H54 (cell line): ENCODE data around the gene AP2A2.
A peak's percentile ranks its signal among the peaks of the same experiment; 100 is the strongest.

Experiments
- DNase-seq: peaks from one replicate; pipeline ENCODE4 v3.0.0; 2011; ENCODE audit warnings: low spot score, mixed read lengths; ENCODE audit not compliant: insufficient read length
- FAIRE-seq: peaks from 3 replicates; lab custom pipeline; 2011; peaks lifted over from hg19 to GRCh38; lab: Jason Lieb, UNC
- POLR2A ChIP-seq: IDR thresholded peaks from 2 replicates; pipeline ENCODE4 v1.6.1; 2011; ENCODE audit warnings: low read depth, mild to moderate bottlenecking, low read length

Gene AP2A2

DNA sequence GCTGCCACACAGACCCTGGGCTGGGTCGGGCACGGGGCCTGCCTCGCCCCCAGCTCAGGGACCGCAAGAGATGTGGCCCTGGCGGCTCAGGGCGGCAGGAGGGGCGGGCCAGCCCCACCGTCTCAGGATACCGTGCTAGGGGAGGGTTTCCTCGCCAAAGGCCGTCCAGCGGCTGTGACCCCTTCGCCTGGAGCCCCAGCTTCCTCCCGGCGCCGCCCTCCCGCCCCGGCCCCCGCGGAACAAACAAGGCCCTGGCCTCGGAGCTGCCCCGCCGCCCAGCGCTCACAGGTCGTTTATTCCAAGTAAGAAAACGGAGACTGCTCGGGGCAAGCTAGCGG, 543 bp upstream of the AP2A2 start:
- FAIRE-seq, result no peak
- no peak for DNase-seq
- no peak for TF ChIP-seq POLR2A

DNA sequence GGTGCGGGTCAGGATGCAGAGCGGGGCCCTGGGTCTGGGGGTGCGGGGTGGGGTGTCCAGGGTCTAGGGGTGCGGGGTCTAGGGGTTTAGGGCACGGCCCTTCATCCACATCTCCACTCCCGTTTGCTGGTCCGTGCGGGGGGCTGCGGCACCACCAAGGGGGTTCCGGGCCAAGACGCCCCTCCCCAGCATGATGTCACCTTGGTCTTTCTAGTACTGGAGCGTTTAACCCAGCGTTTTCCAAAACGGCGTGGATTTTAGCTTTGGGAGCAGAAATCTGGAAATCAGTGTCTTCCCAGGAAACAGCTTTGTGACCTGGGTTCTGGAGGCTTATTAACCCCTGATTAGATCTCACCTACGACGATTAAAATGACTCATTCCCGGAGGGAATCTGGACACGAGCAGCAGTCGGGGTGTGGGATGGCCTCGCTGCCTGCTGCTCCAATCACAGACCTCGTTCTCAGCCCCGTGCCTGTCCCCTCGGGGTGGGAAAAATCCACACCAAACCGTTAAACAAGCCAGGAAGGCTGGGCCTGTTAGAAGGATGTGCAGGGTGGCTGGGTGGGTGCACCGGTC, 759 bp downstream of the AP2A2 start:
- TF ChIP-seq POLR2A, result no peak
- peak; percentile 64 for FAIRE-seq
- peak; percentile 81 for DNase-seq

DNA sequence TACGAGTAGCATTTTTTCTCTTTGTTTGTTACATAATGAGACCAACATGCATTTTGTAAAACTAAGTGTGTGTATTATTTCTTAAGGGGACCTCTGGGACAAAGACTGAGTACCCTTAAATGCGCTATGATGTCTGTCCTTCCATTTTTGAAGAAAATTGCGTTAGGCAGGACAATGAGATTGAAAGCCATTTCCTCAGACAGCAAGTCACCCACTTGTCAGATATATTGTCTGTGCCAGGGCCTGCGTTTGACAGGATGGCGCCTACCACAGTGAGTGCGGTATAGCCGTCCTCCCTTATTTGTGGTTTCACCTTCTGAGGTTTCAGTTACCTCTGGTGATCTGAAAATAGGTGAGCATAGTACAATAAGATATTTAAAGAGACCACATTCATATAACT, 2.2 kb downstream of the AP2A2 start:
- FAIRE-seq (no peak), DNase-seq (no peak)
- TF ChIP-seq POLR2A, result no peak

DNA sequence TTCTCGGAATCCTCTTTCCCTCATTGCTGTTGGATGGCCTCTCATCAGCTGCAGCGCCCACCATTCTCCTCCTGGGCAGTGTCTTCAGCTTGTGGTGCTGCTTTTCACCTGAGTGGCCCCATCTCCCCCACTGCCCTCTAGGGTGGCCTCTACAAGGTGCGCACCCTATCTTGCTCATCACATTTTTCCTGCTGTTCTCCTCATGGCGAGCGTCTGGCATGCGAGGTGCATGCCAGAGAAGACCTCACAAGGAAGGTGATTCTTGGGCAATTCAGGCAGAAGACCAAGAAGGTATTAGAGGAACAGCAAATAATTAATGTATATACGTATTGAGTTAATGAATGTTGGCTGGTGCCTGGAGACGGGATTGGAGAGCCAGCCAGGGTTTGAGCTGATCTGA, 3.1 kb downstream of the AP2A2 start:
- DNase-seq (no peak), FAIRE-seq (no peak)
- no peak for TF ChIP-seq POLR2A

DNA sequence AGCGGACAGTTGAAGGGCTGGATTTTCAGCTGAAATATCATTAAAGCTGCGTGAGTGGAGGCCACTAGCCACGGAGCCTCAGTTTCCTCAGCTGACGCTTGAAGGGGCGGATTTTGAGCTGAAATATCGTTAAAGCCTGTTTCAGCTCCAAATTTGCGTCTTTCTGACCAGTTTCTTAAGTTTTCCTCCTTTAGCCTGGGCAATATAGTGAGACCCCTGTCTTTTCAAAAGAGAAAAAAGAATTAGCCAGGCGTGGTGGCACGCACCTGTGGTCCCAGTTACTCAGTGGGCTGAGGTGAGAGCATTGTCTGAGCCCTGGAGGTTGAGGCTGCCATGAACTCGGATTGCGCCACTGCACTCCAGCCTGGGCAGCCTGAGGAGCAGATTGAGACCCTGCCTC, 3.7 kb downstream of the AP2A2 start:
- DNase-seq (no peak), FAIRE-seq (no peak)
- no peak for TF ChIP-seq POLR2A

DNA sequence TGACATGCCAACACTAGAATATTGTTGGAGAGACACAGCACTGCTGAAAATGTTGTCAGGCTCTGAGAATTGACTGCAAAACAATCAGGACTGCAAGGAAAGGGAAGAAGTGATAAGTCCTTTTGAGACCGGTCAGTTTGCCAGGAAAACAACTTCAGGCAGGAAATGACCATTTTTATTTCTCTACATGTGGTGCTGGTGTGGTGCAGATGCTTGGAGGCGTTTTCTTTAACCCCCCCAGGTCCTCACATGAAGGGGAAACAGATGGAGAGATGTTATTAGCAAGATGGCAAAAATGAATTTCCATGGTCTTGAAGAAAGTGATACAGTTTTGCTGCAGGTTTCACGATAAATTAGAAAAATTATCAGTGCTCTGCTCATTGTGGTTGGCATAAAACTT, 5.7 kb downstream of the AP2A2 start:
- no peak for TF ChIP-seq POLR2A
- DNase-seq, result no peak
- FAIRE-seq, result no peak

DNA sequence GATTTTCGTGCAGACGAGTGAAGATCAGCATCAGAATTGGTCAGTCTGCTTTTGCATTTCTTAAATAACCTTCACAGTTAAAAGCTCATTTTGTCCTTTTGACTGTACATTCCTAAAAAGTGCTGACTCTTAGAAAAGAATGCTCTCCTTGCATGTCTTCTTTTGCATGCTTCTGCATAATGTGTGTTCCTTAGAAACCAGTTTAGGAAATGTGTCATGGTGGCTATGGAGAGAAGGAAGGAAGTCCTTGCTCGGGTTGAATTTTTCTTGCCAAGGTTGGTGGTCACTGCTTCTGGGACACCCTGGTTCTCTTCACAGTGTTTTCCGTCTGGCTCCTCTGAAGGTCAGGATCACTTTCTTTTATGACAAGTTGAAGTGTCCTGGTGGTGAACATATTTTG, 6.8 kb downstream of the AP2A2 start:
- DNase-seq, result no peak
- FAIRE-seq, result no peak
- no peak for TF ChIP-seq POLR2A

DNA sequence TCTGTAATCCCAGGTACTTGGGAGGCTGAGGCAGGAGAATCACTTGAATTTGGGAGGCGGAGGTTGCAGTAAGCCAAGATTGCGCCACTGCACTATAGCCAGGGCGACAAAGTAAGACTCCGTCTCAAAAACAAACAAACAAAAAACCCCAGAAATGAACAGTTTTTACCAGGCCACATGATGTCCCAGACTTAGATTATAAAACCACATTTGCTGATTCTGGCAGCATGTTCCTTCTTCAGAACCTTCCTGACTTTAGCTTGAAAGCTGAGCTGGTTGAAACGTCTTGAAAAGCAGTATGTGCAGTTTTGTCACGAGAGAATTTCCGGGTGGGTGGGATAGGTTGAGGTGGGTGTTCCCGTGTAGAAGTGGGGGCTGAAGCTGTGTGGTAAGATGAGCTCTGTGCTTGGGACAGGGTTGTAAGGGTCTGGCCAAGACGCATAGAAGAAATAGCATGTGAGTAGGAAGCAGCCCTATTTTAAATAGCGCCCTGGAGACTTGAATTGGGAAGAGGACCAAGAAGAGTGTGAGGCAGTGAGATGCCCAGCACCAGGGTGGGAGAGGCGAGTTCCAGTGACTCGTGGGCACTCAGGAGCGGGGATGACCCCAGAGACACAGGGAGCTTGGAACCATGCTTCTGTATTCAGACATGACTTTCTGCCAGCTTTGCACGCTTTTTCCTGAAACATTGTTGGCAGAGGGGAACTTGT, 7.6 kb downstream of the AP2A2 start:
- FAIRE-seq (no peak), DNase-seq (no peak)
- TF ChIP-seq POLR2A, result no peak

DNA sequence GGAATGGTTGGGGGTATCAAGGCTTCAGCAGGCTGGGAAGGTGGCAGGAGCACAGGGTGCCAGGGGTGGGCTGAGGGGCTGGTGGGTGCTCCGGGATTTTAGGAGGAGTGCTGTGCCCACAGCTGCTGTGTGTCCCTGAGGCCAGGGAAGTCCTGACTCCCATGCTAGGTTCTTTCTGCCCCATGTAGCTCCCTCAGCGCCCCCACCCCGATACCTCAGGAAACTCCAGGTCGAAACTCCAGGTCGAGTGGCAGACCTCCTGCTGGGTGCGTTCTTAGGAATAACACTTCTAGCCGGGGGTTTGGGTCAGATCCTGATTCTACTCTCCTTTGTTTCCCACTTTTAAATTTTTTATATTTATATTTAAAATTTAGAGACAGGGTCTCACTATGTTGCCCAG, 8.3 kb downstream of the AP2A2 start:
- no peak for DNase-seq
- TF ChIP-seq POLR2A, result no peak
- no peak for FAIRE-seq

DNA sequence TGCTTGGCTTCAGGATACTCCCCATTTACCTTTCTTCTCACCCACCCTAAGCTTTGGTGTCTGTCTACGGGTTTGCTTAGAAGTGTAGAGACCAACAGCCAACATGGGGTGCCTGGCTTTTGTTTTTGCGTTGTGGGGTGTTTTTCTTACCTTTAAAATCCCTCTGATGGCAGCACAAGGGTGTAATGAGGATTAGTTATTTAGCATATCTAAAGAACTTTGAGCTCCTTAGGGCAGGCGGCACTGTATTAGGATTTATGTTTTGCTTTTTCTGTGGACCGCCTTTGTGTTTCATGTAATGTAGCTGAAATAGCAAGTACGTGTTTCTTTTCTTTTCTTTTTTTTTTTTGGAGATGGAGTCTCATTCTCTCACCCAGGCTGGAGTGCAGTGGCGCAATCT, 8.9 kb downstream of the AP2A2 start:
- no peak for DNase-seq
- no peak for FAIRE-seq
- no peak for TF ChIP-seq POLR2A

DNA sequence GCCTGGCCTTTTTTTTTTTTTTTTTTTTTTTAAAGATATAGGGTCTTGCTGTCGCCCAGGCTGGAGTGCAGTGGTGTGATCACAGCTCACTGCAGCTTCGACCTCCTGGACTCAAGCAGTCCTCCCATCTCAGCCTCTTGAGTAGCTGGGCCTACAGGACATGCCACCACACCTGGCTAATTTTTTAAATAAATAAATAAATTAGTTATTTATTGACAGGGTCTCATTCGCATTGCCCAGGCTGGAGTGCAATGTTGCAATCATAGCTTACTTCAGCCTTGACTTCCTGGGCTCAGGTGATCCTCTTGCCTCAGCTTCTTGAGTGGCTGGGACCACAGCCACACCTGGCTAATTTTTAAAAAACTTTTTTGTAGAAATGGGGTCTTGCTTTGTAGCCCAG, 10.5 kb downstream of the AP2A2 start:
- TF ChIP-seq POLR2A, result no peak
- DNase-seq, result no peak
- FAIRE-seq, result no peak

DNA sequence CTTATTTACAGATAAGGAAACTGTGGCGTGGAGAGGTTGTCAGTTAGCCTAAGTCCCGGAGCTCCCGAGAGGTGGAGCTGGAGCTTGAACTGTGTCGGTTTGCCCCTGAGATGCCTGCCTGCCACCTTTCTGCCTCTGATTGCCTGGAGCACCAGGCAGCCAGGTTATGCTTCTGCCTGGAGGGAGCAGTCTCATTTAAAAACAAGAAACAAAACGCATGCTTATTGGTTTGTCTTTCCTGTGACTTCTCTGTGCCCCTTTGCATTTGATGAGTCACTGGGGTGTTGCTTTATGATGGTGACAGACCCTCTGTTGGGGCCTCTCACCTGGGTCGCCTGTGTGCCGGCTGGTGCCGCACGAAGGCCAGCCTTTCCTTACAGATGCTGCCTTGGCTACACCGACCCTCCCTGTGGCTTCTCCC, 12.2 kb downstream of the AP2A2 start:
- DNase-seq (no peak), FAIRE-seq (no peak)
- no peak for TF ChIP-seq POLR2A

DNA sequence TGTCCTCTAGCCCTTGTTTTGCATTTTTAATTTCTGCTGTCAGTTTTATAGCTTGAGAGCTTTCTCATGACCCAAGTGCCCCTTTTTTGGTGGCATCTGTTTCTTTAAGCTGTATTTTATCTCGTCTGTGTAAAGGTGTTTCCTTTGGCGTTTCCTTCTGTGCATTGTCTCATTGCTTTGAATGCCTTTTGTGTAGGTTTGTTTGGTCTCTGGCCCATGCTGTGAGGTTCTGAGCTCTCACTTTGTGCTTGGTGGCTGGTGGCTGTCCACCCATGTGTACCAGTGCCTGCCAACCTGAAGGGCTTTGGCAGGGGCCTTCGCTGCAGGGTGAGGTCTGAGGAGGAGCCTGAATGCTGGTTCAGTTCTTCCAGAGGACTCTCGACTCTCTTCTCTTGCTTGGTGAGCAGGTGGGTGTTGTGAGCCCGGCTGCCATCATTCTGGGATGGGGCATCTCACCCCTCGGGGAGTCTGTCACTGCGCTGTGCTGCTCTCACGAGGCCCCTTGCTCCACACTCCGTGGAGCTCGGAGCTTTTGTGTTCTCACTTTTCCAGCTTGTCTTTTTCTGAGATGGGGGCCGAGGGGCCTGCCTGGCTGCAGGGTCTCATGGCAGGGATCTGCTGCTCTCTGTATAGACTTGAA, 14.9 kb downstream of the AP2A2 start:
- FAIRE-seq, result no peak
- DNase-seq, result no peak
- TF ChIP-seq POLR2A, result no peak

DNA sequence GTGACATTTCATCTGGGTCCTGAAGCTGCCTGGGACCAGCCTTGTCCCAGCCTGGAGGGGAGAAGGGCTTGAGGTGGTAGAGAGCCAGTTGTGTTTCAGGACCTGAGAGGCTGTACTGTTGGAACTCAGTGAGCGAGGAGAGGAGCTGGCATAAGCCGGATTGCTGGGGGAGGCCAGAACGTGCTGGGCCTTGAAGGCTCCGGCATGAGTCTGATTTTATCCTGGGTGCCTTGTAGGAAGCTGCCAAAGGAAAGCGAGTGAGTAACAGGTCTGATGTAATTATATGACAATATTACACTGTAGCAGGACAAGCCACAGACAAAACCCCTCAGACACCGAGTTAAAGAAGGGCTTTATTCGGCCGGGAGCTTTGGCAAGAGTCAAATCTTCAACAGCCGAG, 17.2 kb downstream of the AP2A2 start:
- no peak for TF ChIP-seq POLR2A
- FAIRE-seq, result no peak
- no peak for DNase-seq
